Neuronal stem cell (in vitro differentiated cells): Measurements from ENCODE around the gene ZNF124.
A peak's percentile ranks its signal among the peaks of the same experiment; 100 is the strongest.

Experiments used
- DNase-seq: peaks from one replicate; pipeline ENCODE4 v3.0.0-alpha.2; 2013; ENCODE audit warnings: low spot score
- H2AFZ ChIP-seq: one replicate; pipeline ENCODE4 v1.6.1; 2013; ENCODE audit warnings: mild to moderate bottlenecking, low read length, inconsistent platforms
- H2AK5ac ChIP-seq: 2 replicates; pipeline ENCODE4 v1.6.1; 2013; ENCODE audit warnings: low read depth, mild to moderate bottlenecking, inconsistent platforms, low read length, moderate library complexity, mixed read lengths
- H2BK120ac ChIP-seq: 2 replicates; pipeline ENCODE4 v1.6.1; 2013; ENCODE audit warnings: low read depth, mild to moderate bottlenecking, inconsistent platforms, low read length, moderate library complexity, mixed read lengths
- H2BK12ac ChIP-seq: one replicate; pipeline ENCODE4 v1.6.1; 2013; ENCODE audit warnings: low read length, inconsistent platforms
- H2BK15ac ChIP-seq: 2 replicates; pipeline ENCODE4 v1.6.1; 2013; ENCODE audit warnings: mild to moderate bottlenecking, low read length, inconsistent platforms, mixed read lengths
- H2BK5ac ChIP-seq: one replicate; pipeline ENCODE4 v1.6.1; 2013; ENCODE audit warnings: inconsistent platforms, mild to moderate bottlenecking, low read length, moderate library complexity
- H3K14ac ChIP-seq: one replicate; pipeline ENCODE4 v1.6.1; 2013; ENCODE audit warnings: low read length, inconsistent platforms
- H3K18ac ChIP-seq: 2 replicates; pipeline ENCODE4 v1.6.1; 2013; ENCODE audit warnings: low read length, inconsistent platforms
- H3K23ac ChIP-seq: 2 replicates; pipeline ENCODE4 v1.6.1; 2013; ENCODE audit warnings: low read depth, mild to moderate bottlenecking, mixed read lengths, low read length, inconsistent platforms; ENCODE audit not compliant: poor library complexity
- H3K27ac ChIP-seq: replicated peaks from 3 replicates; pipeline ENCODE4 v1.5.1; 2013; ENCODE audit warnings: low read length, inconsistent platforms
- H3K27me3 ChIP-seq, 3 experiments: 2 replicates each; pipeline ENCODE4 v1.6.1; 2013; ENCODE audit warnings: low read length in 3 of 3, mild to moderate bottlenecking in 2 of 3, inconsistent platforms in 1 of 3, low read depth in 1 of 3, mixed read lengths in 1 of 3, moderate library complexity in 1 of 3; ENCODE audit not compliant: control insufficient read depth in 3 of 3, insufficient read depth in 3 of 3
- H3K36me3 ChIP-seq, 2 donors: replicated peaks in 1 of 2; 2 replicates each; pipeline ENCODE4 v1.6.1; 2013; ENCODE audit warnings: low read length in 2 of 2; ENCODE audit not compliant: control insufficient read depth in 2 of 2, insufficient read depth in 2 of 2
- H3K4ac ChIP-seq: 2 replicates; pipeline ENCODE4 v1.6.1; 2013; ENCODE audit warnings: inconsistent platforms, mild to moderate bottlenecking, low read length, moderate library complexity
- H3K4me1 ChIP-seq, 2 donors: 1 replicate in 1 of 2; 2 replicates in 1 of 2; pipeline ENCODE4 v1.6.1; 2013; ENCODE audit warnings: low read length in 2 of 2, low read depth in 1 of 2; ENCODE audit not compliant: control insufficient read depth in 2 of 2, insufficient read depth in 1 of 2
- H3K4me2 ChIP-seq: one replicate; pipeline ENCODE4 v1.6.1; 2013; ENCODE audit warnings: mild to moderate bottlenecking, low read length, inconsistent platforms; ENCODE audit not compliant: insufficient read depth, poor library complexity, severe bottlenecking
- H3K4me3 ChIP-seq, 2 donors: 2 replicates each; pipeline ENCODE4 v1.5.1; 2013; ENCODE audit warnings: low read length in 2 of 2, mild to moderate bottlenecking in 2 of 2, inconsistent platforms in 1 of 2, moderate library complexity in 1 of 2
- H3K79me1 ChIP-seq: one replicate; pipeline ENCODE4 v1.6.1; 2013; ENCODE audit warnings: low read depth, mild to moderate bottlenecking, inconsistent platforms, low read length, moderate library complexity
- H3K9ac ChIP-seq: one replicate; pipeline ENCODE4 v1.6.1; 2013; ENCODE audit warnings: mild to moderate bottlenecking, low read depth, low read length, inconsistent platforms; ENCODE audit not compliant: poor library complexity
- H3K9me3 ChIP-seq, 2 donors: replicated peaks in 1 of 2; 2 replicates each; pipeline versions ENCODE3 to v1.6.1; 2013; ENCODE audit warnings: low read length in 2 of 2, mild to moderate bottlenecking in 2 of 2, inconsistent platforms in 1 of 2, low read depth in 1 of 2, mixed read lengths in 1 of 2, moderate library complexity in 1 of 2; ENCODE audit not compliant: control insufficient read depth in 2 of 2, insufficient read depth in 1 of 2
- H4K8ac ChIP-seq: one replicate; pipeline ENCODE4 v1.6.1; 2013; ENCODE audit warnings: low read depth, mild to moderate bottlenecking, inconsistent platforms, low read length, moderate library complexity
- H4K91ac ChIP-seq: one replicate; pipeline ENCODE4 v1.6.1; 2013; ENCODE audit warnings: low read length, low read depth, mild to moderate bottlenecking, inconsistent platforms; ENCODE audit not compliant: poor library complexity
- WGBS, 2 donors: extraction: QIAGEN DNeasy Blood & Tissue Kit; methylation state at CpG; one replicate each; pipeline ENCODE4 v1.1.7; 2013; ENCODE audit warnings: missing lambda C conversion rate in 2 of 2, mixed read lengths in 1 of 2; ENCODE audit not compliant: insufficient read length in 2 of 2, insufficient replicate concordance in 1 of 2; ENCODE audit errors: extremely low coverage in 2 of 2; 5-methylcytosine and 5-hydroxymethylcytosine counted together

Gene ZNF124

DNA sequence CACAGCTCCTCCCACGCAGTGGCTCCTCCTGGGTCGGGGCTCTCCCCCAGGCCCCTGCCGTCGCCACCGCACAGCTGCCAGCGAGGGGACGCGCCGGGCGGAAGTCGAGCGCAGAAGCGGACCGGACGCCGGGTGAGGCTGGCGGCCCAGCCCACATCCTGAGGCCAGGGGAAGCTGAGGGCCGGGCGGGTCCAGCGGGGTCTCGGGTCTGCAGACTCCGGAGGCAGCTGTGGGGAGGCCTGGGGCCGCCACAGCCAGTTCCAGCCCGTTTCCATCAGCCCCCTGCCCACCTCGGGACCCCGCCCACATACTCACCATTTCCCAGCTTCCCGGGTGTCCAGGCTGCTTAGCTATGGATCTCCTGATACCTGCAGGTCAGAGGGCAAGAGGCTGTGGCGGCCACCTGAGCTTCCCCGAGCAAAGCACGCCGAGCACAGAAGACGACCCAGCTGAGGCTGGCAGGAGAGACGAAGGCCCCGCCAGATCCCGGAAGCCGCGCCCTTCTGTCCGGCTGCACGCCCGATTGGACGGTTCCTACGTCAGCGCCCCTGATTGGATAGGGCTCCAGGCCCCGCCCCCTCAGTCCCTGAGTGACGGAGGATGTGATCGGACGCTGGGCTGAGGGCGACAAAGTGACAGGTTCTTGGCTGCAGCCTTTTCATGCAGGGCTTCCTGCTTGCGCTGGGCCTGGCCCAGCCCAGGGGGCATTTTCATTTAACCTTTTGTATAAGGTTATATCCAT lies 38.7 kb upstream of the ZNF124 start:
- Histone ChIP-seq H3K4ac (no peak overlapping the region), H4K8ac (no peak overlapping the region), H2AFZ (peak overlapping the region; percentile 96), H3K79me1 (peaks cover 2% of the 10 kb centered on the region), H2BK5ac (no peak overlapping the region), H3K9me3 (peaks cover 0 to 23% of the 10 kb centered on the region in 2 donors), H3K36me3 (peaks cover 2 to 20% of the 10 kb centered on the region in 2 donors), H2BK120ac (no peak overlapping the region), H3K9ac (peak overlapping the region; percentile 86), H2AK5ac (no peak overlapping the region), H3K18ac (peak overlapping the region; percentile 67), H3K4me1 (peaks cover 0 to 8% of the 10 kb centered on the region in 2 donors), H2BK12ac (no peak overlapping the region), H2BK15ac (no peak overlapping the region), H3K14ac (peak overlapping the region; percentile 14), H3K23ac (peak overlapping the region; percentile 75), H4K91ac (no peak overlapping the region), H3K4me2 (peak overlapping the region; percentile 71), H3K4me3 (peak overlapping the region; percentile 98 to 99), H3K27ac (peak overlapping the region; percentile 39), H3K27me3 (peaks cover 0 to 14% (median 0%) of the 10 kb centered on the region in 3 experiments)
- DNase-seq = peak; percentile 93
- WGBS, 2 donors = no CpG with 5 or more reads among the region's 49 CpGs

DNA sequence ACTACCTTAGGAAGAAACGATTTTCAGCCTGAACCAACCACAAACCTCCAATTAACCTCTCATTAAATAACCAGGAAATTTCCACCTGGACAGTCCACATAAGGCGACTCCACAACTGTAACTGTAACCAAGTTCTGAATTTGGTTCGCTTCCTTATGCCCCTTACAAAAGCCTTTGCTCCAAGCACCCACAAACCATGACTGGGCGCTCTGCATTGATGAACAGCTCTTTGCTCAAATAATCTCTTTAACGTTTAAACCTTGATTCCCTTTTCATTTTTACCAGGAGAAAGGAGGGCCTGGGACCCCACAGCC lies 38.2 kb upstream of the ZNF124 start:
- Histone ChIP-seq H3K14ac (no peak overlapping the region), H4K91ac (no peak overlapping the region), H3K4me2 (peak overlapping the region; percentile 71), H3K9ac (peak overlapping the region; percentile 86), H3K79me1 (peaks cover 2% of the 10 kb centered on the region), H3K23ac (peak overlapping the region; percentile 75), H2AFZ (peak overlapping the region; percentile 96), H3K36me3 (peaks cover 2 to 21% of the 10 kb centered on the region in 2 donors), H3K9me3 (peaks cover 0 to 23% of the 10 kb centered on the region in 2 donors), H2AK5ac (no peak overlapping the region), H3K27me3 (peaks cover 0 to 14% (median 0%) of the 10 kb centered on the region in 3 experiments), H2BK12ac (no peak overlapping the region), H3K4ac (no peak overlapping the region), H3K18ac (peak overlapping the region; percentile 67), H3K4me3 (peak overlapping the region; percentile 98 to 99), H3K4me1 (peaks cover 0 to 8% of the 10 kb centered on the region in 2 donors), H3K27ac (no peak overlapping the region), H2BK15ac (no peak overlapping the region), H2BK120ac (no peak overlapping the region), H2BK5ac (no peak overlapping the region), H4K8ac (no peak overlapping the region)
- WGBS, 2 donors = no CpG with 5 or more reads among the region's 5 CpGs
- no peak for DNase-seq

DNA sequence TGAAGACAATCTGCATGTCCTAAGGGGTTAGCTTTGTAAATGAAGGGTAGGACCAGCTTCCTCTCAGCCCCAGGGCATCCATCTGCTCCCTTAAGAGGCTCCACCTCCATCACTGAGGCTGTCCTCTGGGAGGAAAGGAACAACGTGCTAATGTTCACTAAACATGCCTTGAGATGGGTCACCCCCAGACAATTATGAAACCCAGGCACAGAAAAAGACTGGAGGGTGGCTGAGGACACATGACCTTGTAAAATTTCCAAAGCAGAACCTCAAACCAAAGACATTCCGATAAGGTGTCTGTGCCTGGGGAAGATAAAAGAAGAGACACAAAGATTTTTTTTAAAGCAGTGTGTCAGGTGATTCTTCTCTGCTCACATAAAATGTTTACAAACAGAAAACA lies 37.6 kb upstream of the ZNF124 start:
- no peak overlapping the region for H3K14ac ChIP-seq
- H3K4me1 ChIP-seq = peaks cover 0 to 8% of the 10 kb centered on the region in 2 donors
- no CpG with 5 or more reads among the region's 2 CpGs for WGBS, 2 donors
- H3K4me3 ChIP-seq = peak overlapping the region in 1 of 2 donors; percentile 98
- no peak overlapping the region for H3K27ac ChIP-seq
- no peak overlapping the region for H2AFZ ChIP-seq
- no peak overlapping the region for H2BK120ac ChIP-seq
- H2BK12ac ChIP-seq = no peak overlapping the region
- no peak overlapping the region for H2BK5ac ChIP-seq
- H3K27me3 ChIP-seq = peaks cover 0 to 14% (median 0%) of the 10 kb centered on the region in 3 experiments
- peaks cover 2 to 23% of the 10 kb centered on the region in 2 donors for H3K36me3 ChIP-seq
- no peak overlapping the region for H3K4me2 ChIP-seq
- H3K23ac ChIP-seq = no peak overlapping the region
- H3K4ac ChIP-seq = no peak overlapping the region
- no peak overlapping the region for H2BK15ac ChIP-seq
- H4K91ac ChIP-seq = no peak overlapping the region
- no peak for DNase-seq
- peaks cover 0 to 26% of the 10 kb centered on the region in 2 donors for H3K9me3 ChIP-seq
- no peak overlapping the region for H3K18ac ChIP-seq
- H2AK5ac ChIP-seq = no peak overlapping the region
- peaks cover 2% of the 10 kb centered on the region for H3K79me1 ChIP-seq
- H4K8ac ChIP-seq = no peak overlapping the region
- no peak overlapping the region for H3K9ac ChIP-seq

DNA sequence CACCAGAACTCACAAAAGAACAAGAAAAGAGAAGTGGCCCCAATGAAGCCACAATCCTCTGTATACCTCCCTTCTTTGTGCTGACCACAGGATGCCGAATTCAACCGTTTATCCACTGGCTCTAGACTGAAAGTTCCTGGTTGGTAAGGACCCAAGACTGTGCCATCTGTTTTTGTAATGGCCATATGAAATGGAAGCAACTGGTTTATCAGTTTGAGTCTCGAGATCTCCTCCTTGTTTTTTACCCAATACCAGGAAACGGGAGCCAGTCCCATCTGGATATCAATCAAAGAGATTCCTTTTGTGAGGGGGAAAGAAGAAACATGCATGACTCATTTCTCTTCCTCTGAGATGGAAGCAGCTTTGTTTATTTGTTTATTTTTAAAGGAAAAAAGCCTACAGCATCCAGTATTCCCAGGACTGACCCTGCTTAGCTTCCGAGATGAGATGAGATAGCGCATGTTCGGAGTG lies 32.4 kb upstream of the ZNF124 start:
- Histone ChIP-seq H2AK5ac (no peak overlapping the region), H3K4me3 (no peak overlapping the region), H3K27me3 (no peaks in the 10 kb centered on the region), H3K23ac (no peak overlapping the region), H3K4me2 (no peak overlapping the region), H3K9me3 (peaks cover 0 to 40% of the 10 kb centered on the region in 2 donors), H2BK15ac (no peak overlapping the region), H3K79me1 (peaks cover 2% of the 10 kb centered on the region), H2BK120ac (no peak overlapping the region), H3K9ac (no peak overlapping the region), H3K14ac (no peak overlapping the region), H3K18ac (no peak overlapping the region), H3K36me3 (peaks cover 2 to 68% of the 10 kb centered on the region in 2 donors), H4K8ac (no peak overlapping the region), H2AFZ (no peak overlapping the region), H3K4ac (no peak overlapping the region), H3K27ac (no peak overlapping the region), H2BK12ac (no peak overlapping the region), H4K91ac (no peak overlapping the region), H2BK5ac (no peak overlapping the region), H3K4me1 (peaks cover 0 to under 1% of the 10 kb centered on the region in 2 donors)
- DNase-seq = no peak
- WGBS, 2 donors = no CpG with 5 or more reads among the region's 7 CpGs
